ENCODE results near the gene AGBL4. TPM values are rescaled to one million over a fixed set of nuclear protein-coding genes. Genes with fewer than 3 reads are reported as not detected.

The AGBL4 gene
- total RNA-seq, 4 donors from 2014 or later: not detected

GRCh38 chr1:49728377-49728776 lies 295.4 kb downstream of the AGBL4 start:
- no peak for TF ChIP-seq CTCF (IDR thresholded peaks at IDR 0.05)
- no peak for TF ChIP-seq POLR2A (IDR thresholded peaks at IDR 0.05)
- DNase-seq: no peak
- H3K4me3 ChIP-seq: no peak overlapping the region
- no peaks in the 10 kb centered on the region for H3K27me3 ChIP-seq
- no peak overlapping the region for H3K27ac ChIP-seq
- H3K9me3 ChIP-seq: peaks cover 0 to 8% (median 0%) of the 10 kb centered on the region in 3 donors
- H3K36me3 ChIP-seq: no peaks in the 10 kb centered on the region
- WGBS, 2 donors: 15 to 36% methylated on average over 1 of the region's 1 CpG
- H3K4me1 ChIP-seq: no peaks in the 10 kb centered on the region
- intact Hi-C loops (cut with DNase I): no loop called here

GRCh38 chr1:49723662-49724061 lies 300.1 kb downstream of the AGBL4 start:
- Histone ChIP-seq H3K4me3 (no peak overlapping the region), H3K9me3 (no peaks in the 10 kb centered on the region), H3K4me1 (no peaks in the 10 kb centered on the region), H3K27me3 (no peaks in the 10 kb centered on the region), H3K27ac (no peak overlapping the region), H3K36me3 (no peaks in the 10 kb centered on the region)
- DNase-seq: no peak
- intact Hi-C loops (cut with DNase I): no loop called here
- WGBS, 2 donors: 91 to 100% methylated on average over 1 of the region's 1 CpG
- TF ChIP-seq CTCF (IDR thresholded peaks at IDR 0.05) (no peak), POLR2A (IDR thresholded peaks at IDR 0.05) (no peak)

GRCh38 chr1:49694251-49694827 lies 329.4 kb downstream of the AGBL4 start:
- no peak for DNase-seq
- H3K27ac ChIP-seq: no peak overlapping the region
- no peaks in the 10 kb centered on the region for H3K4me1 ChIP-seq
- no peaks in the 10 kb centered on the region for H3K27me3 ChIP-seq
- H3K4me3 ChIP-seq: no peak overlapping the region
- H3K9me3 ChIP-seq: no peaks in the 10 kb centered on the region
- no peaks in the 10 kb centered on the region for H3K36me3 ChIP-seq
- TF ChIP-seq CTCF (IDR thresholded peaks at IDR 0.05) (no peak), POLR2A (IDR thresholded peaks at IDR 0.05) (no peak)
- intact Hi-C loops (cut with DNase I): no loop called here
- WGBS, 2 donors: 58 to 63% methylated on average over 4 of the region's 4 CpGs

- no peak overlapping the region for H3K4me3 ChIP-seq
- TF ChIP-seq POLR2A (IDR thresholded peaks at IDR 0.05) (no peak), CTCF (IDR thresholded peaks at IDR 0.05) (no peak)
- intact Hi-C loops (cut with DNase I): no loop called here
- no peak overlapping the region for H3K27ac ChIP-seq
- DNase-seq: no peak
- no peaks in the 10 kb centered on the region for H3K9me3 ChIP-seq
- H3K27me3 ChIP-seq: no peaks in the 10 kb centered on the region
- WGBS, 2 donors: 33 to 61% methylated on average over 3 of the region's 3 CpGs
- no peaks in the 10 kb centered on the region for H3K36me3 ChIP-seq
- no peaks in the 10 kb centered on the region for H3K4me1 ChIP-seq
Measured at GRCh38 chr1:49686107-49686506, 337.6 kb downstream of the AGBL4 start.

- TF ChIP-seq POLR2A (IDR thresholded peaks at IDR 0.05): no peak
- no peak for TF ChIP-seq CTCF (IDR thresholded peaks at IDR 0.05)
- H3K4me1 ChIP-seq: no peaks in the 10 kb centered on the region
- no peak overlapping the region for H3K4me3 ChIP-seq
- intact Hi-C loops (cut with DNase I): no loop called here
- WGBS, 2 donors: 48 to 51% methylated on average over 2 of the region's 2 CpGs
- no peak overlapping the region for H3K27ac ChIP-seq
- H3K27me3 ChIP-seq: no peaks in the 10 kb centered on the region
- no peaks in the 10 kb centered on the region for H3K9me3 ChIP-seq
- no peaks in the 10 kb centered on the region for H3K36me3 ChIP-seq
- DNase-seq: no peak
Measured at GRCh38 chr1:49677706-49678105, 346.0 kb downstream of the AGBL4 start.
